ENCODE data around the gene CCN2.
"Not testable (repeated sequence)": the region's sequence is repeated elsewhere in the genome, so short reads cannot be mapped to it uniquely, and the experiment has no call there.

The CCN2 gene

DNA sequence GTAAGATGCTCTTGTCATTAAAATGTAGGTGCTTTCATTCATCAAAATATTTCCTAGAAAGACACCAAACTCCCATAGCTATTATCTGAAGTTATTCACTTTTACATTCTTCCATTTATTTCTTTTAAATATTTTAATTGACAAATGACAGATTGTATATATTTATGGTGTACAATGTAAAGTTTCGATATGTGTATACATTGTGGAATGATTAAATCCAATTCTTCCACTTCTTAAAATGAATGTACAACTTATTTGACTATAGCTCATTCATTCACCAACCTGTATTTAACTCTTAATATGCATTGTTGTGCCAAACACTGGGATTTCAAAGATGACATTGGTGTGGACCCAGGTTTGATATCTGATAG, 41.0 kb downstream of the CCN2 start:
- DNase-seq (ENCODE audit: low read depth, low spot score), result no peak

DNA sequence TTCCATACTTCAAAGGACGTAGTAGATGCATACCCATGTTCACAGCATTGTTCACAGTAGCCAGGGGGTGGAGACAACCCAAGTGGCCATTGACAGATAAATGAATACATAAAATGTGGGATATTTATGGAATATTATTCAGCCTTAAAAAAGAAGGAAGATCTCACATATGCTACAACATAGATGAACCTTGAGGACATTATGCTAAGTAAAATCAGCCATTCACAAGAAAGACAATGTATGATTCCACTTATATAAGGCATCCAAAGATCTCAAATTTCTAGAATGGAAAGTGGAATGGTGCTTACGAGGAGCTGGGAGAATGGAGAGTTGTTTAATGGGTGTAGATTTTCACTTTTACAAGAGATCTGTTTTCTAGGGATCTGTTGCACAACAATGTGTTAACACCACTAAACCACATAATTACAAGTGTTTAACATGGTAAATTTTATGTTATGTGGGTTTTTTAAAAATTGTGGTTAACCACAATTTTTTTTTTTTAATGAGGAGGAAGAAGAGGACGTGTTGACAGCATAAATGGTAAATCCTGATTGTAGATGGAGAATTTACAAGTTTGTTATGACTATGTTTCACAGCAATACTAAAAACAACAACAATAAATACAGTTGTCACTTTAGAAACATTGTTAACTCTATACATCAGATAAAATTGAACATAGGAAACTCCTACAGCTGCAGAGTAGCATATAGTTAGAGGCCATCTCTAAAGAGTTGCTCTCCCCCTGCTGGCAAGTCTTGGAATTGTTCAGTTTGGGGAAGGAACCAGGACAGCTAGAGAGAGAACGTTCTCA, 41.6 kb downstream of the CCN2 start:
- DNase-seq (ENCODE audit: low read depth, low spot score), result peak; percentile 34

DNA sequence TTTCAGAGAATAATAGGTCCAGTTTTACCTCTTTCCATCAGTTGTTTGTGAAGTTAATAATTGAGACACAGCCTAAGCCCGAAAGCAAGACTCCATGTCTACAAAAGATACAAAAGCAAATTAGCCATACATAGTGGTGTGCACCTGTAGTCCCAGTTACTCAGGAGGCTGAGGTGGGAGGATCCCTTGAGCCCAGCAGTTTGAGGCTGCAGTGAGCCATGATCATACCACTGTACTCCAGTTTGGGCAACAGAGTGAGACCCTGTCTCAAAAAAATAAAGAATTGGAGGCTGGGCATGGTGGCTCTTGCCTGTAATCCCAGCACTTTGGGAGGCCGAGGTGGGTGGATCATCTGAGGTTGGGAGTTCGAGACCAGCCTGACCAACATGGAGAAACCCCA, 42.4 kb downstream of the CCN2 start:
- DNase-seq (ENCODE audit: low read depth, low spot score), result not testable (repeated sequence)

DNA sequence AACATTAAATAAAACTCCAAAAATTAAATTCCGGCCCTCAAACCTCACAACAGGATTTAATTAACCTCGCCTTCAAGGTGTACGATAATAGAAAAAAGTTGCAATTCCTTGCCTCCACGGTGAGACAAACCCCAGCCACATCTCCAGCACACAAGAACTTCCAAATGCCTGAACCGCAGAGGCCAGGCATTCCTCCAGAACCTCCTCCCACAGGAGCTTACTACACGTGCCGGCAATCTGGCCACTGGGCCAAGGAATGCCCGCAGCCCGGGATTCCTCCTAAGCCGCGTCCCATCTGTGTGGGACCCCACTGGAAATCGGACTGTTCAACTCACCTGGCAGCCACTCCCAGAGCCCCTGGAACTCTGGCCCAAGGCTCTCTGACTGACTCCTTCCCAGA, 47.4 kb downstream of the CCN2 start:
- DNase-seq (ENCODE audit: low read depth, low spot score), result not testable (repeated sequence)

DNA sequence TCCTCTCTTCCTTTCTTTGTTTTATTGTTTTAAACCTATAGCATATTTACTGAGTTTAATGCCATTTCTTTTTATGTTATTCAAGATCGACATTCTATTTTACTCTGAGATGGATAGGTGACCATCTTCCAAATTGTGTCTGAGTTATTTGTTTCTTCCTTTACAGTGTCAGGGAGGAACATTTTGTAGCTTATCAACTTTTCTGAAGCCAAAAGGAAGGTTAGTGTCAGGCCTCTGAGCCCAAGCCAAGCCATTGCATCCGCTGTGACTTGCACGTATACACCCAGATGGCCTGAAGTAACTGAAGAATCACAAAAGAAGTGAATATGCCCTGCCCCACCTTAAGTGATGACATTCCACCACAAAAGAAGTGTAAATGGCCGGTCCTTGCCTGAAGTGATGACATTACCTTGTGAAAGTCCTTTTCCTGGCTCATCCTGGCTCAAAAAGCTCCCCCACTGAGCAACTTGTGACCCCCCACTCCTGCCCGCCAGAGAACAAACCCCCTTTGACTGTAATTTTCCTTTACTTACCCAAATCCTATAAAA, 49.8 kb downstream of the CCN2 start:
- not testable (repeated sequence) for DNase-seq (ENCODE audit: low read depth, low spot score)

DNA sequence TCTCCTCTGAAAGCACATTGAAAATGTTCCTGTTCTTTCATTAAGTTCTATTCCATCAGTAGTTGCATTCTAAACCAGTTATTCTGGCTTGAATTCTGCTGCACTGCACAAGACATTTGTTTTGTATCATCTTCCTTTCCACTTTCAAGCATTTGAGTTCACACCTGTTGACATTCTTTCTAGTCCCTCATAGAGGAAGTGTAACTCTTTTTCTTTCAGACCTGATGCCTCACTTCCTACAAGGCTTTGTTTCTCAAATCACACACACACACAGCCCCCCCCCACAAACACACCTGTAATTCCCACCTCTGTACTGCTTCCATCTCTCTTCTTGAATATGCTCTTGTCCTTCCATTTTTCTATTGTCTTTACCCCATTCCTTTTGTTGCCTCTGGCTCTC, 50.9 kb downstream of the CCN2 start:
- no peak for DNase-seq (ENCODE audit: low read depth, low spot score)

DNA sequence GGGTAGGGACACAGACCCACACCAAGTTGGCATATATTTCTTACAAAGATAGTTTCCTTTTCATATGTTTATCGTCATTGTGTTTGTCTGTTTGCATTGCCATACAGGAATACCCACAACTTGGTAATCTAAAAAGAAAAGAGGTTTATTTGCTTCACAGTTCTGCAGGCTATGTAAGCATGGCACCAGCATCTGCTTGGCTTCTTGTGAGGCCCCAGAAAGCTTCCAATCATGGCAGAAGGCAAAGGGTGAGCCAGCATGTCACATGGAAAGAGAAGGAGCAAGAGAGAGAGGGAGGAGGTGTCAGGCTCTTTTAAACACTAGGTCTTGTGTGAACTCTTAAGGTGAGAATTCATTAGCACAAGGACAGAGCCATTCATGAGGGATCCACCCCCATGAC, 52.5 kb downstream of the CCN2 start:
- DNase-seq (ENCODE audit: low read depth, low spot score), result no peak
